Ishikawa (cell line): ENCODE data around the gene GATC.

Source experiments
- CEBPB ChIP-seq: IDR thresholded peaks from 2 replicates; pipeline ENCODE4 v1.6.1; 2012
- CREB1 ChIP-seq: IDR thresholded peaks from 2 replicates; pipeline ENCODE4 v1.6.1; 2012; ENCODE audit warnings: low read depth
- EGR1 ChIP-seq: IDR thresholded peaks from 2 replicates; pipeline ENCODE4 v1.6.1; 2012
- EP300 ChIP-seq: IDR thresholded peaks from 2 replicates; pipeline ENCODE4 v1.6.1; 2012; ENCODE audit warnings: borderline replicate concordance
- FOXM1 ChIP-seq: IDR thresholded peaks from 2 replicates; pipeline ENCODE4 v1.6.1; 2012; ENCODE audit warnings: low read depth, borderline replicate concordance
- MAX ChIP-seq: IDR thresholded peaks from 2 replicates; pipeline ENCODE4 v1.6.1; 2012
- NFIC ChIP-seq: IDR thresholded peaks from 2 replicates; pipeline ENCODE4 v1.6.1; 2012
- RAD21 ChIP-seq: IDR thresholded peaks from 2 replicates; pipeline ENCODE4 v1.6.1; 2012; ENCODE audit warnings: low read depth
- REST ChIP-seq: IDR thresholded peaks from 2 replicates; pipeline ENCODE4 v1.6.1; 2012; ENCODE audit warnings: low read depth, mild to moderate bottlenecking
- TAF1 ChIP-seq: IDR thresholded peaks from 2 replicates; pipeline ENCODE4 v1.6.1; 2012; ENCODE audit warnings: low read depth, mild to moderate bottlenecking
- TCF12 ChIP-seq: IDR thresholded peaks from 2 replicates; pipeline ENCODE4 v1.6.1; 2012; ENCODE audit warnings: low read depth
- TEAD4 ChIP-seq: IDR thresholded peaks from 2 replicates; pipeline ENCODE4 v1.6.1; 2012
- USF1 ChIP-seq: IDR thresholded peaks from 2 replicates; pipeline ENCODE4 v1.6.1; 2012
- YY1 ChIP-seq: IDR thresholded peaks from 2 replicates; pipeline ENCODE4 v1.6.1; 2012; ENCODE audit warnings: low read depth
- ZBTB7A ChIP-seq: IDR thresholded peaks from 2 replicates; pipeline ENCODE4 v1.6.1; 2012; ENCODE audit warnings: low read depth

Gene GATC

GRCh38 chr12:120445911-120446843 lies at the start of gene GATC, which contains the start of gene TRIAP1:
GATC (plus strand) TSS chr12:120446444; CDS start chr12:120446481, 37 bp downstream.
TRIAP1 (minus strand) TSS chr12:120446384; CDS start chr12:120446372, 12 bp downstream.
- TF ChIP-seq REST (no peak), ZBTB7A (no peak), FOXM1 (no peak), RAD21 (no peak), USF1 (no peak), TAF1 (peak; percentile 83), EGR1 (peak; percentile 51; the same call in 1 of the 2 replicates), TCF12 (peak; percentile 72), EP300 (peak; percentile 17; the same call in 1 of the 2 replicates), CREB1 (peak; percentile 99), CEBPB (no peak), TEAD4 (peak; percentile 34), MAX (peak; percentile 93), YY1 (peak; percentile 94), NFIC (no peak)

- TF ChIP-seq YY1 = no peak
- TF ChIP-seq TCF12 = no peak
- no peak for TF ChIP-seq REST
- TF ChIP-seq EGR1 = no peak
- TF ChIP-seq CEBPB = no peak
- no peak for TF ChIP-seq ZBTB7A
- TF ChIP-seq TAF1 = no peak
- no peak for TF ChIP-seq RAD21
- no peak for TF ChIP-seq MAX
- TF ChIP-seq FOXM1 = no peak
Measured at GRCh38 chr12:120397824-120398540, 48.3 kb upstream of the GATC start.

GRCh38 chr12:120399531-120399930 lies 46.7 kb upstream of the GATC start:
- TF ChIP-seq MAX (no peak), TCF12 (no peak), CREB1 (no peak), FOXM1 (no peak), YY1 (no peak), EP300 (no peak), TEAD4 (no peak), REST (no peak), RAD21 (no peak), NFIC (no peak), USF1 (no peak)
